Measurements from ENCODE around the gene HIF1AN.
A peak's percentile ranks its signal among the peaks of the same experiment; 100 is the strongest.

The HIF1AN gene

GRCh38 chr10:100520811-100521210, 14.9 kb upstream of the HIF1AN start:
- TF ChIP-seq CTCF (conservative IDR thresholded peaks at IDR 0.05; ENCODE audit: low read depth, low read length): no peak
- DNase-seq (ENCODE audit: low read depth): no peak
- H3K4me3 ChIP-seq (ENCODE audit: low read length): no peak overlapping the region

- no peak overlapping the region for H3K4me3 ChIP-seq (ENCODE audit: low read length)
- no peak for TF ChIP-seq CTCF (conservative IDR thresholded peaks at IDR 0.05; ENCODE audit: low read depth, low read length)
- no peak for DNase-seq (ENCODE audit: low read depth)
These were observed 13.5 kb upstream of the HIF1AN start for GRCh38 chr10:100522107-100522801.

- TF ChIP-seq CTCF (conservative IDR thresholded peaks at IDR 0.05; ENCODE audit: low read depth, low read length): no peak
- no peak for DNase-seq (ENCODE audit: low read depth)
- no peak overlapping the region for H3K4me3 ChIP-seq (ENCODE audit: low read length)
These were observed 12.8 kb upstream of the HIF1AN start for GRCh38 chr10:100522945-100523344.

- H3K4me3 ChIP-seq (ENCODE audit: low read length): no peak overlapping the region
- no peak for TF ChIP-seq CTCF (conservative IDR thresholded peaks at IDR 0.05; ENCODE audit: low read depth, low read length)
- DNase-seq (ENCODE audit: low read depth): no peak
These were observed 11.5 kb upstream of the HIF1AN start for GRCh38 chr10:100524206-100524605.

- H3K4me3 ChIP-seq (ENCODE audit: low read length): no peak overlapping the region
- TF ChIP-seq CTCF (conservative IDR thresholded peaks at IDR 0.05; ENCODE audit: low read depth, low read length): no peak
- DNase-seq (ENCODE audit: low read depth): no peak
These were observed 11.1 kb upstream of the HIF1AN start for GRCh38 chr10:100524638-100525037.

- TF ChIP-seq CTCF (conservative IDR thresholded peaks at IDR 0.05; ENCODE audit: low read depth, low read length): no peak
- no peak for DNase-seq (ENCODE audit: low read depth)
- H3K4me3 ChIP-seq (ENCODE audit: low read length): peak overlapping the region; percentile 96
These were observed 7.4 kb upstream of the HIF1AN start for GRCh38 chr10:100528123-100528886.

All from retinal pigment epithelial cell (primary cell).